B cell (primary cell): ENCODE results near the gene SLC12A3. TPM values are rescaled to one million over a fixed set of nuclear protein-coding genes. Genes with fewer than 3 reads are reported as not detected.

Source experiments
- ATAC-seq: fragments of 200-7000 bp; cut with Tn5 transposase; one replicate; pipeline ENCODE4 v1.10.0; 2021; ENCODE audit warnings: low read depth, mild to moderate bottlenecking, moderate number of reproducible peaks, moderate library complexity
- CTCF ChIA-PET: fragments of 350-600 bp; sonication (Branson Sonifier 250); formaldehyde crosslinking; loops from one replicate; lab custom pipeline; 2021; ENCODE audit warnings: antibody characterized with exemption, inconsistent platforms; lab: Charles Lee
- POLR2A ChIA-PET: fragments of 350-600 bp; sonication (Branson Sonifier 250); formaldehyde crosslinking; loops from one replicate; lab custom pipeline; 2021; ENCODE audit warnings: antibody characterized with exemption; lab: Charles Lee
- DNase-seq: peaks from one replicate; pipeline ENCODE4 v3.0.0; 2013
- H2AFZ ChIP-seq: 2 replicates; pipeline ENCODE4 v1.6.1; 2012; ENCODE audit warnings: mild to moderate bottlenecking, low read depth, low read length; ENCODE audit not compliant: insufficient read depth, poor library complexity, severe bottlenecking
- H3K27ac ChIP-seq, 2 donors: 1 replicate in 1 of 2; 2 replicates in 1 of 2; pipeline ENCODE4 v1.5.1; 2012 to 2013; ENCODE audit warnings: low read length in 2 of 2, mild to moderate bottlenecking in 2 of 2, moderate library complexity in 1 of 2
- H3K27me3 ChIP-seq, 4 experiments: fragments of 200-600 bp in 1 of 4; sonication (generic) in 1 of 4; replicated peaks in 1 of 4; 1 replicate in 2 of 4; 2 replicates in 2 of 4; pipeline versions ENCODE4 v1.6.1 to v1.7.0; 2013 to 2016; ENCODE audit warnings: low read length in 3 of 4, mild to moderate bottlenecking in 2 of 4, mixed read lengths in 1 of 4, moderate library complexity in 1 of 4; ENCODE audit not compliant: insufficient read depth in 4 of 4, control insufficient read depth in 3 of 4; ENCODE audit errors: control extremely low read depth in 1 of 4
- H3K36me3 ChIP-seq, 2 experiments: replicated peaks in 1 of 2; 1 replicate in 1 of 2; 2 replicates in 1 of 2; pipeline versions ENCODE4 v1.6.1 to v1.7.1; 2013; ENCODE audit warnings: low read length in 1 of 2; ENCODE audit not compliant: insufficient read depth in 2 of 2, control insufficient read depth in 1 of 2; ENCODE audit errors: control extremely low read depth in 1 of 2, extremely low read depth in 1 of 2
- H3K4me1 ChIP-seq, 2 donors: fragments of 200-600 bp in 1 of 2; sonication (generic) in 1 of 2; 1 replicate in 1 of 2; 2 replicates in 1 of 2; pipeline versions ENCODE4 v1.5.1 to v1.6.1; 2013 to 2017; ENCODE audit warnings: low read length in 2 of 2; ENCODE audit not compliant: control insufficient read depth in 2 of 2, insufficient read depth in 2 of 2
- H3K4me2 ChIP-seq: replicated peaks from 2 replicates; pipeline ENCODE3; 2012; ENCODE audit warnings: mild to moderate bottlenecking, low read depth, low read length; ENCODE audit not compliant: poor library complexity, severe bottlenecking
- H3K4me3 ChIP-seq, 5 experiments: fragments of 200-600 bp in 1 of 5; sonication (generic) in 1 of 5; 1 replicate in 3 of 5; 2 replicates in 2 of 5; pipeline versions ENCODE4 v1.5.1 to v1.7.0; 2011 to 2016; ENCODE audit warnings: low read length in 4 of 5, mild to moderate bottlenecking in 4 of 5, low read depth in 2 of 5, control low read depth in 1 of 5, moderate library complexity in 1 of 5; ENCODE audit not compliant: insufficient read depth in 1 of 5; ENCODE audit errors: control extremely low read depth in 1 of 5, extremely low read depth in 1 of 5
- H3K79me2 ChIP-seq: fragments of 200-600 bp; sonication (generic); one replicate; pipeline ENCODE4 v1.6.0; 2016; ENCODE audit warnings: low read length; ENCODE audit not compliant: control insufficient read depth, insufficient read depth
- H3K9ac ChIP-seq: fragments of 200-600 bp; sonication (generic); 2 replicates; pipeline ENCODE4 v1.6.1; 2017; ENCODE audit warnings: mild to moderate bottlenecking, low read length, moderate library complexity
- H3K9me3 ChIP-seq, 3 donors: one replicate each; pipeline versions ENCODE4 v1.6.1 to v1.7.1; 2013; ENCODE audit warnings: low read length in 2 of 3; ENCODE audit not compliant: control insufficient read depth in 2 of 3, insufficient read depth in 1 of 3; ENCODE audit errors: control extremely low read depth in 1 of 3
- H4K20me1 ChIP-seq: 2 replicates; pipeline ENCODE4 v1.6.0; 2012; ENCODE audit warnings: mild to moderate bottlenecking, low read length; ENCODE audit not compliant: insufficient read depth, control insufficient read depth, poor library complexity, severe bottlenecking
- H3K27ac Mint-ChIP-seq: one replicate; pipeline ENCODE4 v1.8.0; 2021; ENCODE audit warnings: mixed read lengths
- H3K27me3 Mint-ChIP-seq: one replicate; pipeline ENCODE4 v1.8.0; 2021; ENCODE audit warnings: mixed read lengths
- H3K4me1 Mint-ChIP-seq: one replicate; pipeline ENCODE4 v1.8.0; 2021; ENCODE audit warnings: mixed read lengths
- H3K4me3 Mint-ChIP-seq: one replicate; pipeline ENCODE4 v1.8.0; 2021; ENCODE audit warnings: mixed read lengths
- H3K9me3 Mint-ChIP-seq: one replicate; pipeline ENCODE4 v1.8.0; 2022; ENCODE audit warnings: mixed read lengths; ENCODE audit not compliant: insufficient read depth
- CTCF ChIP-seq: fragments of 200-600 bp; IDR thresholded peaks from one replicate; pipeline ENCODE4 v1.8.0; 2022; ENCODE audit warnings: antibody characterized with exemption, mild to moderate bottlenecking
- EZH2 ChIP-seq: IDR thresholded peaks from 2 replicates; pipeline ENCODE4 v1.6.1; 2012; ENCODE audit warnings: borderline replicate concordance, low read depth, mild to moderate bottlenecking, moderate library complexity, low read length; ENCODE audit not compliant: insufficient read depth, poor library complexity, severe bottlenecking
- WGBS: methylation state at CpG from one replicate; pipeline ENCODE4 v1.1.5; 2013; ENCODE audit warnings: missing lambda C conversion rate; ENCODE audit not compliant: insufficient coverage; 5-methylcytosine and 5-hydroxymethylcytosine counted together
- intact Hi-C: fragments of 100-400 bp; cut with micrococcal nuclease; formaldehyde crosslinking; loops from one replicate; pipeline ENCODE4 v1.10.0; 2022
- polyA plus RNA-seq: library from polyadenylated mRNA; depleted of rRNA; stranded (reverse); fragments of >200 nt; gene quantifications from 2 replicates; pipeline ENCODE4 v1.2.3, GENCODE V29; 2012
- total RNA-seq, 2 donors: library from RNA; stranded (reverse); fragments of 120-200 nt in 1 of 2; gene quantifications; 1 replicate in 1 of 2; 2 replicates in 1 of 2; pipeline versions ENCODE4 v1.2.3 to v1.2.4, GENCODE V29; 2013 to 2022

SLC12A3 gene
- total and polyA plus RNA-seq, 2 donors (not counting 1 experiment from before 2014, with no cell fraction given) = 1.3 to 4.9 TPM

DNA sequence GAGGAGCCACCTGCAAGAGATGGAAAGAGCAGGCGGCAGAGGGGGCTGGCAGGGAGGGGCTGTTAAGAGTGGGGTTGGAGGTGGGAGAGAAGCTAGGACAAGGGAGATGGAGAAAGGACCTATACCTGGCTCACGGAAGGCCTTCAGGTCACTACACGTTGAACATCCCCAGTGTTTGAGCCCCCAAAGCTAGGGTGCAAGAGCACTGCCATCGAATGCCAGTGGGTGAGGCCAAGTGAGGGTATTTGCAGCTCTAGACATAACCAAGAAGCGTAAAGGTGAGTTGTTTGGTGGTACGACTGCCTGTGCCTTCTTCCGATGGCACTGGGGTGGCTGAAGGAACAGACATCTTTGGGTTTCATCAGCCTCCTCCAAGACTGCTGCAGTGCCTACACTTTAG lies 49.9 kb downstream of the SLC12A3 start:
- no peaks in the 10 kb centered on the region for H3K27me3 Mint-ChIP-seq
- Histone ChIP-seq H3K9ac (no peak overlapping the region), H3K27ac (peak overlapping the region; percentile 14 to 100), H3K27me3 (no peaks in the 10 kb centered on the region), H3K4me3 (no peak overlapping the region), H3K79me2 (no peaks in the 10 kb centered on the region), H3K4me2 (no peak overlapping the region), H2AFZ (no peak overlapping the region), H4K20me1 (no peaks in the 10 kb centered on the region), H3K9me3 (no peaks in the 10 kb centered on the region), H3K4me1 (peaks cover 79 to 96% of the 10 kb centered on the region in 2 donors), H3K36me3 (no peaks in the 10 kb centered on the region)
- TF ChIP-seq CTCF (no peak), EZH2 (no peak)
- intact Hi-C loops = loop anchor here (5.0 to 10.0 kb wide), 3 partner anchors 37 to 310 kb away; partner anchors contain the start of genes MT2A and SLC12A3
- ChIA-PET CTCF (interaction anchor here (1.1 to 1.4 kb wide), 2 partner anchors 16 to 48 kb away, joined by 4 read pairs; no protein-coding TSS in a partner anchor), POLR2A (interaction anchor here (0.6 to 6.9 kb wide), 2 partner anchors 13 to 16 kb away, joined by 4 to 76 read pairs; partner anchors contain the start of gene HERPUD1)
- H3K4me3 Mint-ChIP-seq = no peak overlapping the region
- peaks cover 93% of the 10 kb centered on the region for H3K4me1 Mint-ChIP-seq
- ATAC-seq = no peak
- DNase-seq = no peak
- H3K9me3 Mint-ChIP-seq = no peaks in the 10 kb centered on the region
- H3K27ac Mint-ChIP-seq = peak overlapping the region; percentile 99
- 94% methylated on average over 7 of the region's 7 CpGs for WGBS

DNA sequence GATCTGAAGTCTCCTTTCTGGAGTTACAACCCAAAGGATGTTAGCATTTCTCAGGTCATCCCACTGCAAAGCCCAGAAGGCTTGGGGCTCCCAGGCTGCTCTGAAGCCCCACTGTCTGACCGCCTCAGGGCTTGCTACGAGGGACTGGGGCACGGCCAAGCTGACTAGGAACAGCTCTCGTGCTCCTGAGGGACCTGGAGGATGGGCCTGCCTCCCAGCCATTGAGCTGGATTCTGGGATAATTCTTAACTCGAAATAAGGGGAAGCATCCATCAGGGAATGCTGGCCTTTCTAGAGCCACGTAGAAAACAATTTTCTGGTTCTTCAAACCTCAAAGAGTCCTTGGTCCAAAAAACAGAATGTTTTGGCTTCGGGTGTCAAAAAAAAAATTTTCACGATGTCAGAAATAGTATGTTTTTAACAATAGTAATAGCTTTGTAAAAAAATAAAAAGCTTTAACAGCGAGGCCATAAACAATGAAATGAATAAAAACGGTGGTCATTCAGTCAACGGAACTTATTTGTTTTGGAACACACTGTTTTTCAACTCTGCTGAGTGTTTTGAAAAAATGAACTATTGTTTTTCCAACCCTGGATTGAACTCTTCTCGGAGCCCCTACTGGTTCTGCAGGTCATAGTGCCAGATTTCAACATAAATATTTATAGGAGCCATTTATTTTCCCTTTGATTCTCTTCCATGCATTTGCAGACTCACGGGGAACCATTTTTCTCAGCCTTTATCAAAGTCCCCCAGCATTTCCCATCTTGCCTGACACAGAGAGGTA lies 50.5 kb downstream of the SLC12A3 start:
- no peaks in the 10 kb centered on the region for H3K36me3 ChIP-seq
- no peak overlapping the region for H3K4me3 ChIP-seq
- no peak for ATAC-seq
- peak overlapping the region; percentile 64 for H3K4me3 Mint-ChIP-seq
- CTCF ChIA-PET = interaction anchor here (1.1 to 1.4 kb wide), 2 partner anchors 15 to 49 kb away, joined by 4 read pairs; no protein-coding TSS in a partner anchor
- no peak overlapping the region for H2AFZ ChIP-seq
- intact Hi-C loops = loop anchor here (10.0 kb wide), 1 partner anchor 311 kb away; the partner anchor contains the start of gene MT2A
- peak overlapping the region; percentile 79 for H3K4me2 ChIP-seq
- peaks cover 79 to 96% of the 10 kb centered on the region in 2 donors for H3K4me1 ChIP-seq
- TF ChIP-seq EZH2 (no peak), CTCF (no peak)
- H3K27me3 Mint-ChIP-seq = no peaks in the 10 kb centered on the region
- peak overlapping the region; percentile 99 for H3K27ac Mint-ChIP-seq
- H3K4me1 Mint-ChIP-seq = peaks cover 93% of the 10 kb centered on the region
- peak overlapping the region; percentile 98 to 100 for H3K27ac ChIP-seq
- no peak overlapping the region for H3K9ac ChIP-seq
- no peaks in the 10 kb centered on the region for H3K79me2 ChIP-seq
- no peaks in the 10 kb centered on the region for H3K27me3 ChIP-seq
- POLR2A ChIA-PET = interaction anchor here (0.6 to 6.9 kb wide), 3 partner anchors 14 to 16 kb away, joined by 4 to 108 read pairs (median 76); partner anchors contain the start of gene HERPUD1
- no peaks in the 10 kb centered on the region for H4K20me1 ChIP-seq
- 96% methylated on average over 9 of the region's 13 CpGs for WGBS
- peaks cover under 1% of the 10 kb centered on the region for H3K9me3 Mint-ChIP-seq
- DNase-seq = no peak
- H3K9me3 ChIP-seq = no peaks in the 10 kb centered on the region
